Nephron (organoid): ENCODE results near the gene CIROP.

Experiments
- H3K27ac Mint-ChIP-seq, 3 experiments: 2 replicates each; pipeline ENCODE4 v1.8.0; 2020; ENCODE audit warnings: mixed read lengths in 3 of 3, mild to moderate bottlenecking in 2 of 3, moderate library complexity in 1 of 3
- H3K27me3 Mint-ChIP-seq: 2 replicates; pipeline ENCODE4 v1.8.0; 2021; ENCODE audit warnings: low read depth, mild to moderate bottlenecking, moderate library complexity, mixed read lengths
- H3K36me3 Mint-ChIP-seq: 2 replicates; pipeline ENCODE4 v1.8.0; 2020; ENCODE audit warnings: low read depth, mixed read lengths
- H3K4me1 Mint-ChIP-seq: 2 replicates; pipeline ENCODE4 v1.8.0; 2020; ENCODE audit warnings: mixed read lengths
- H3K4me3 Mint-ChIP-seq, 3 experiments: 2 replicates each; pipeline ENCODE4 v1.8.0; 2020; ENCODE audit warnings: mild to moderate bottlenecking in 3 of 3, mixed read lengths in 3 of 3, moderate library complexity in 2 of 3
- H3K9me3 Mint-ChIP-seq: 2 replicates; pipeline ENCODE4 v1.8.0; 2020; ENCODE audit warnings: mixed read lengths
- TF ChIP-seq, protein P1 (sequence below), 3 experiments: fragments of 200-600 bp; sonication (generic); IDR thresholded peaks; one replicate each; pipeline ENCODE4 v1.5.0; 2021; ENCODE audit warnings: antibody characterized with exemption in 3 of 3; ENCODE audit not compliant: unreplicated experiment in 3 of 3

Gene CIROP

DNA sequence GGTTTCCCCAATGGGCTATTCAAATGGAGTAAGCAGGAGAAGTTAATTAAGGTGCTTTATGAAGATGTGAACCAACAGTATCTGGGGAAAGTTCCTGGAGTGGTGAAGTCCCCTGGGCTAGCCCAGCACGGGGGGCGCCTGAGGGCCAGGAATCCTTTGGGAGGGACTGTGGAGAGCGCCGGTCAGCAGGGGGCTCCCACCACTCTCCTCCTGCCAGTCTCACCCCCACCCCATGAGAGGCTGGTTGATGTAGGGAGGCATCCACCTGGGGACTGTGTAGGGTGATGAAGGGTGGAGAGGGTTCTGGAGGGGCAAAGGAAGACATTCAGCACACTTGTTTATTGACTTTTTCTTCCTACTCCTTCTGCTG is 9.9 kb upstream of the CIROP start:
- Mint-ChIP-seq H3K27ac (peak overlapping the region in 2 of 3 experiments; percentile 22 to 29), H3K9me3 (no peaks in the 10 kb centered on the region)
- TF ChIP-seq, protein P1, sequence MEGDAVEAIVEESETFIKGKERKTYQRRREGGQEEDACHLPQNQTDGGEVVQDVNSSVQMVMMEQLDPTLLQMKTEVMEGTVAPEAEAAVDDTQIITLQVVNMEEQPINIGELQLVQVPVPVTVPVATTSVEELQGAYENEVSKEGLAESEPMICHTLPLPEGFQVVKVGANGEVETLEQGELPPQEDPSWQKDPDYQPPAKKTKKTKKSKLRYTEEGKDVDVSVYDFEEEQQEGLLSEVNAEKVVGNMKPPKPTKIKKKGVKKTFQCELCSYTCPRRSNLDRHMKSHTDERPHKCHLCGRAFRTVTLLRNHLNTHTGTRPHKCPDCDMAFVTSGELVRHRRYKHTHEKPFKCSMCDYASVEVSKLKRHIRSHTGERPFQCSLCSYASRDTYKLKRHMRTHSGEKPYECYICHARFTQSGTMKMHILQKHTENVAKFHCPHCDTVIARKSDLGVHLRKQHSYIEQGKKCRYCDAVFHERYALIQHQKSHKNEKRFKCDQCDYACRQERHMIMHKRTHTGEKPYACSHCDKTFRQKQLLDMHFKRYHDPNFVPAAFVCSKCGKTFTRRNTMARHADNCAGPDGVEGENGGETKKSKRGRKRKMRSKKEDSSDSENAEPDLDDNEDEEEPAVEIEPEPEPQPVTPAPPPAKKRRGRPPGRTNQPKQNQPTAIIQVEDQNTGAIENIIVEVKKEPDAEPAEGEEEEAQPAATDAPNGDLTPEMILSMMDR (IDR thresholded peaks at IDR 0.05; ENCODE audit: unreplicated experiment in 3 of 3) = no peak

DNA sequence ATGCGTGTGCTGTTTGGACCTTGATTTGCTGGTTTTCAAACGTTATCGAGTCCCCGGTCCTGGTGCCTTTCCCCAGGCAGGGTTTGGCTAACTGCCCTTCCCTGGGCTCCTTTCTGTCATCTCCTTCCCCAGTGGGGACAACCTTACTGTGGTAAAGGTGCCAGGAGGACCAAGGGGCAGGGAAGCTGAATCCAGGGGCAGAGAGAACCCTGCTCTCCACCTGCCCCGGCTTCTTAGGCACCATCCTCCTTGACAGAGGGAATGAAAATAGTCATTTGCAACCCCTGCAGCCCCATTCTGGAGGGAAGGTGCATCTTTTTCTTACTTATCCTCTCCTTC is 9.3 kb upstream of the CIROP start:
- no peak overlapping the region for H3K4me3 Mint-ChIP-seq
- H3K27ac Mint-ChIP-seq = peak overlapping the region in 2 of 3 experiments; percentile 22 to 29
- H3K9me3 Mint-ChIP-seq = no peaks in the 10 kb centered on the region
- peaks cover 6% of the 10 kb centered on the region for H3K4me1 Mint-ChIP-seq
- TF ChIP-seq, protein P1 (IDR thresholded peaks at IDR 0.05; ENCODE audit: unreplicated experiment in 3 of 3) = no peak
- H3K27me3 Mint-ChIP-seq = peaks cover 3% of the 10 kb centered on the region
- H3K36me3 Mint-ChIP-seq = no peaks in the 10 kb centered on the region

More for the DNA sequence above, 9.9 kb upstream of the CIROP start:
- Mint-ChIP-seq H3K4me1 (peaks cover 6% of the 10 kb centered on the region), H3K36me3 (no peaks in the 10 kb centered on the region), H3K4me3 (no peak overlapping the region), H3K27me3 (peaks cover 3% of the 10 kb centered on the region)

DNA sequence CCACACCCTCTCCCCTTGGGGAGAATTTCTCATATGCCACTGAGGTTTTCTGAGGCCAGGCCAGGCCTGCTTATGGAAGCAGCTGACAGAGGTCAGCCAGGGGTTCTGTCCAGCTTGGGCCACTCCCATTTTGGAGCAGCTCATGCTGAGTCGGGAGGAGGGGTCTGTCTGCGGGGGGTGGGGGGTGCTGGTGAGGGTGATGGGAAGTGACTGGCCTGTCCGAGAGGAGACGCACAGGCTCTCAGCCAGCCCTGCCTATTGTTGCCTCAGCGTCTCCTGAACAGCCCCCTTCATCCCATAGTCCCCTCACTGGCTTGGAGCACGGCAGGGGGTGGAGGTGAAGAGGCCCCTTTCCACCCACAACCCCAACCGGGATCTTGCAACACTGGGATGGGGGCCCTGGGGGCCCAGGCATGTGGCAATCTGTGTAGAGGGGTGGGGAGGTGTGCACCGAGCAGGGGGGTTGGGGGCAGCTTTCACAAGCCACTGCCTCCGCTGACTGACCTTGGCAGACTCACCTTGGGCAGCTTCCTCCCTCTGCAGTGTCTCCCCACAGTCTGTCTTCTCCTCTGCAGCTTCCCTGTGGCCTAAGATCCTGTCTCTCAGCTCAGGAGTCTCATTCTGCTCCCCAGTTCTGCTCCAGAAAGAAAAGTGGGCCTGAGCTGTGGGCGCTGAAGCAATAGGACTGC is 8.8 kb upstream of the CIROP start:
- Mint-ChIP-seq H3K36me3 (no peaks in the 10 kb centered on the region), H3K9me3 (no peaks in the 10 kb centered on the region), H3K4me1 (peaks cover 6% of the 10 kb centered on the region), H3K27ac (peak overlapping the region in 1 of 3 experiments; percentile 43), H3K27me3 (peaks cover 3% of the 10 kb centered on the region), H3K4me3 (no peak overlapping the region)
- TF ChIP-seq, protein P1 (IDR thresholded peaks at IDR 0.05; ENCODE audit: unreplicated experiment in 3 of 3) = no peak

DNA sequence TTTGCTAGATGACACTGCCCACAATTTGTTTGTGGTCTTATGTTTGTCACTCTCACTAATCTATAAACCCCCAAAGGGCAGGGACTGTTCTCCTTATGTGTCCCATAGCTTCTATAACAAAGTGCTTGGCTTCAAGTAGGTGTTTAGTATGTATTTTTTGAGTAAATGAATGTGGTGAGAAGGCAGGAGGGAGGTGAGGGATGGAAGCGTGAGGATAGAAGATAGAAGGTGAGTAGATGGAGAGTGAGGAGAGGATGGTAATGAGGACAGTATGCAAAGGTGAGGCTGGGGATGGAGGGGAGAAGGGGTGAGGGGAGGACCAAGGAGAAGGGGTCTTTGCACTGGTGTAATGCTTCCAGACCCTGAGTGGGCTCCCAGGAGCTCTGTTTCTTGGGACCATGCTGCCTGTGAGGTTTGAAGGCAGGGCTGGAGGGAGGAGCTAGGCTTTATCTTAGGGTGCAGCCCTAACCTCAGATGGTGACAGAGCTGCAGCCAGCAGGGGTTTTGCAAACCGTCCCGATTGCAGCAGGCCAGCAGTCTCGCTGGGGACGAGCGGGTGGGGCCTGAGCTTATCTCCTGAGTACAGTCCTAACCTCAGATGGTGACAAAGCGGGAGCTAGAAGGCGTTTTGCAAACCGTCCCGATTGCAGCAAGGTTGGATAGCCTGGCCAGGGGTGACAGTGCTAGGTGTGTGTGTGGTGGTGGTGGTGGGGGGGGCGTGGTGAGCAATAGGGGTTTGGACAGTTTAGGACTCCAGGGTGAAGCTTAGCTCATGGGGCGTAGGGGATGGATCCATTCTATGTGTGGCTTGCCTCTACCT is 7.8 kb upstream of the CIROP start:
- TF ChIP-seq, protein P1 (IDR thresholded peaks at IDR 0.05; ENCODE audit: unreplicated experiment in 3 of 3) = no peak
- Mint-ChIP-seq H3K27ac (no peak overlapping the region), H3K4me1 (peaks cover 6% of the 10 kb centered on the region), H3K4me3 (no peak overlapping the region), H3K36me3 (no peaks in the 10 kb centered on the region), H3K27me3 (peaks cover 3% of the 10 kb centered on the region), H3K9me3 (no peaks in the 10 kb centered on the region)

DNA sequence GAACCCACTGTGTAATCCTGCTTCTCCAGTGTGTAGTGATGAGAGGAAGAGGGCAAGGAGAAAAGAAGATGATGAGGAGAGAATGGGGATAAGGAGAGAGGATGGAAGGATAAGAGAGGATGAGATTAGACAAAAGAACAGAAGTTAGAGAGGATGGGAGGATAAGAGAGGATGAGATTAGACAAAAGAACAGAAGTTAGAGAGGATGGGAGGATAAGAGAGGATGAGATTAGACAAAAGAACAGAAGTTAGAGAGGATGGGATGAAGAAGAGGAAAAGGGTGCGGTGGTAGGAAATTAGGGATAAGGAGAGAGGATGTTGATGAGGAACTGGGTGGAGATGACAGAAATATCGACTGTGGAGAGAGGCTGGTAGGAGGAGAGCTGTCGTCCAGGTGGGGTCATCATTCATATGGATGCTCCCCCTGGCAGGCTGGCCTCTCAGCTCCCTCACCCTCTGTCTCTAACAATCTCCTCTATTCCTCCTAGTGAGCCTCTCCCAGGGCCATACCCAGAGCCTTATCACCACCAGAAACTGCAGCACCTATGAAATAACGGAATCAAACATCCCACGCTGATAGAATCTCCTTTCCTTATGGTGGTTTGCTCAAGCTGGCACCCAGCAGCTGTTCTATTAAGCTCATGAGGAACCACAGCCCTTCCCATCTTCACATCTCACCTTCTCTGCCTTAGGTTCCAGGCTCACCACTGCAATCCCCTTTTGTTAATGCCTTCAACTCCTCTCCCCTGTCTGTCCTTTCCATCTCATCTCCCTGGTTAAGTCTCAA is 6.0 kb upstream of the CIROP start:
- no peak overlapping the region for H3K27ac Mint-ChIP-seq
- no peaks in the 10 kb centered on the region for H3K36me3 Mint-ChIP-seq
- H3K4me3 Mint-ChIP-seq = no peak overlapping the region
- H3K9me3 Mint-ChIP-seq = no peaks in the 10 kb centered on the region
- peaks cover 3% of the 10 kb centered on the region for H3K27me3 Mint-ChIP-seq
- peaks cover 6% of the 10 kb centered on the region for H3K4me1 Mint-ChIP-seq
- TF ChIP-seq, protein P1 (IDR thresholded peaks at IDR 0.05; ENCODE audit: unreplicated experiment in 3 of 3) = no peak
